HG02970 (cell line): ENCODE data around the gene FAM3B.
"Not testable (repeated sequence)": the region's sequence is repeated elsewhere in the genome, so short reads cannot be mapped to it uniquely, and the experiment has no call there.

Experiments
- ATAC-seq: cut with Tn5 transposase; IDR thresholded peaks from one replicate; pipeline ENCODE4 v1.9.1; 2021; ENCODE audit warnings: mild to moderate bottlenecking, moderate library complexity, moderate number of reproducible peaks; ENCODE audit not compliant: unreplicated experiment, low FRiP score

FAM3B gene

GRCh38 chr21:41316200-41317062 lies at the start of gene FAM3B:
Gene FAM3B (plus strand): TSS chr21:41316801. CDS start chr21:41316880, 79 bp downstream.
- no peak for ATAC-seq

- ATAC-seq, result no peak
Observed at GRCh38 chr21:41267346-41267745, 49.3 kb upstream of the FAM3B start.

GRCh38 chr21:41269535-41269934 lies 47.1 kb upstream of the FAM3B start:
- no peak for ATAC-seq

GRCh38 chr21:41277196-41277595 lies 39.4 kb upstream of the FAM3B start:
- ATAC-seq, result no peak

- ATAC-seq, result no peak
Observed at GRCh38 chr21:41277846-41278245, 38.8 kb upstream of the FAM3B start.

GRCh38 chr21:41280115-41280919 lies 36.3 kb upstream of the FAM3B start:
- ATAC-seq, result no peak

GRCh38 chr21:41282412-41282811 lies 34.2 kb upstream of the FAM3B start:
- no peak for ATAC-seq

- no peak for ATAC-seq
Observed at GRCh38 chr21:41283211-41283818, 33.3 kb upstream of the FAM3B start.

GRCh38 chr21:41289431-41289830 lies 27.2 kb upstream of the FAM3B start:
- no peak for ATAC-seq

- no peak for ATAC-seq
Observed at GRCh38 chr21:41290106-41290799, 26.3 kb upstream of the FAM3B start.

GRCh38 chr21:41294548-41295231 lies 21.9 kb upstream of the FAM3B start:
- ATAC-seq, result no peak

GRCh38 chr21:41295721-41296254 lies 20.8 kb upstream of the FAM3B start:
- ATAC-seq, result no peak

GRCh38 chr21:41302976-41303375 lies 13.6 kb upstream of the FAM3B start:
- no peak for ATAC-seq

- ATAC-seq, result no peak
Observed at GRCh38 chr21:41304068-41304720, 12.4 kb upstream of the FAM3B start.

GRCh38 chr21:41307219-41307618 lies 9.4 kb upstream of the FAM3B start:
- no peak for ATAC-seq

GRCh38 chr21:41313285-41314164 lies 3.1 kb upstream of the FAM3B start:
- ATAC-seq, result not testable (repeated sequence)

GRCh38 chr21:41315726-41316125 lies 875 bp upstream of the FAM3B start:
- no peak for ATAC-seq

- no peak for ATAC-seq
Observed at GRCh38 chr21:41317063-41317392, 427 bp downstream of the FAM3B start.
